HG03460 (cell line): ENCODE results near the gene BGN.

Source experiments
- ATAC-seq: cut with Tn5 transposase; IDR thresholded peaks from one replicate; pipeline ENCODE4 v1.9.1; 2021; ENCODE audit not compliant: unreplicated experiment

Gene BGN

GRCh38 chrX:153459986-153460385, 34.8 kb upstream of the BGN start:
- no peak for ATAC-seq

GRCh38 chrX:153460826-153461225, 34.0 kb upstream of the BGN start:
- no peak for ATAC-seq

- no peak for ATAC-seq
Observed at GRCh38 chrX:153462291-153462690, 32.5 kb upstream of the BGN start.

- ATAC-seq = no peak
Observed at GRCh38 chrX:153463031-153463430, 31.7 kb upstream of the BGN start.

GRCh38 chrX:153463556-153463955, 31.2 kb upstream of the BGN start:
- no peak for ATAC-seq

GRCh38 chrX:153464116-153464515, 30.7 kb upstream of the BGN start:
- ATAC-seq = no peak

GRCh38 chrX:153465691-153466380, 28.9 kb upstream of the BGN start:
- ATAC-seq = no peak

- no peak for ATAC-seq
Observed at GRCh38 chrX:153468008-153468580, 26.7 kb upstream of the BGN start.

- ATAC-seq = peak; percentile 44
Observed at GRCh38 chrX:153469811-153470410, 24.9 kb upstream of the BGN start.

- peak; percentile 83 for ATAC-seq
Observed at GRCh38 chrX:153470411-153471363, 24.1 kb upstream of the BGN start, which contains the start of gene HAUS7. Gene HAUS7 (minus strand): TSS chrX:153470576. CDS start chrX:153470557, 19 bp downstream.

- no peak for ATAC-seq
Observed at GRCh38 chrX:153471663-153472280, 23.0 kb upstream of the BGN start.

GRCh38 chrX:153473126-153473525, 21.7 kb upstream of the BGN start:
- ATAC-seq = no peak

GRCh38 chrX:153474266-153474665, 20.5 kb upstream of the BGN start:
- no peak for ATAC-seq

- no peak for ATAC-seq
Observed at GRCh38 chrX:153474718-153475117, 20.1 kb upstream of the BGN start.

GRCh38 chrX:153475271-153475670, 19.5 kb upstream of the BGN start:
- ATAC-seq = no peak

GRCh38 chrX:153475751-153476281, 19.0 kb upstream of the BGN start:
- ATAC-seq = no peak

GRCh38 chrX:153476666-153477363, 18.0 kb upstream of the BGN start:
- ATAC-seq = no peak

GRCh38 chrX:153477364-153477857, 17.4 kb upstream of the BGN start:
- ATAC-seq = no peak

GRCh38 chrX:153477901-153478300, 16.9 kb upstream of the BGN start:
- no peak for ATAC-seq

GRCh38 chrX:153478746-153479145, 16.0 kb upstream of the BGN start:
- ATAC-seq = no peak
